Right lobe of liver (tissue), 4 donors: ENCODE data around the gene LRRC63.

ENCODE experiments used
- CTCF ChIP-seq, 4 donors: fragments of 200-600 bp in 3 of 4; fragments of 450-650 bp in 1 of 4; IDR thresholded peaks; one replicate each; pipeline versions ENCODE4 v1.5.1 to v1.8.0; 2016 to 2022; ENCODE audit warnings: antibody characterized with exemption in 4 of 4, mild to moderate bottlenecking in 2 of 4
- POLR2A ChIP-seq: fragments of 450-650 bp; IDR thresholded peaks from one replicate; pipeline ENCODE4 v1.6.1; 2017; ENCODE audit warnings: antibody characterized with exemption, mild to moderate bottlenecking
- donor health status: DM: no; HTN: no; CAD: no.
- donor health status: DM: no; HTN: no; CAD: no.
- donor health status: DM: no; HTN: yes; CAD: no.

GRCh38 chr13:46168341-46168740 is 43.4 kb upstream of the LRRC63 start:
- TF ChIP-seq POLR2A (no peak), CTCF (IDR thresholded peaks at IDR 0.05) (no peak)
